ENCODE measurements around the gene BEST2. TPM values are rescaled to one million over a fixed set of nuclear protein-coding genes. Genes with fewer than 3 reads are reported as not detected.
A peak's percentile ranks its signal among the peaks of the same experiment; 100 is the strongest.
"Not testable (repeated sequence)": the region's sequence is repeated elsewhere in the genome, so short reads cannot be mapped to it uniquely, and the experiment has no call there.

The BEST2 gene
- 0.16 TPM for total RNA-seq

DNA sequence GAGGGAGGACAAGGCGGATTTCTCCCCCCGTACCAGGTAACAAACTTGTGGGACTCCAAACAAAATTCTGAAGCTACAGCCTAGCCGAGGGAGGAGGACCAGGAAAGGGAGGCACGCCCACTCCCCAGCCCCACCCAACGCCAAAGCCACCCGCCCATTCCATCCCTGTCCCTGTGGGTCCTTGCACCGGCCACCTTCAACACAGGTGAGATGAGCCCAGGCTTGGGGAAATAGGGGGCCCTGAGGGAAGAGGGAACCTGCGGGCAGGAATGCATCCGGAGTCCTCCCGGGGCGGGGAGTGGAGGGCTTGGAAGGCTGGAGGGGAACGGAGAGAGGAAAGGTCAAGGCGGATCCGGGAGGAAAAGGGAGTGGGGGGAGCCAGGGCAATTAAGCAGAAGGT is at the start of gene BEST2:
Gene BEST2, plus strand, starts transcription at position 157 of the 400 bp plus-strand sequence. CDS start 802 bp downstream, outside the sequence.
- no peak for DNase-seq

DNA sequence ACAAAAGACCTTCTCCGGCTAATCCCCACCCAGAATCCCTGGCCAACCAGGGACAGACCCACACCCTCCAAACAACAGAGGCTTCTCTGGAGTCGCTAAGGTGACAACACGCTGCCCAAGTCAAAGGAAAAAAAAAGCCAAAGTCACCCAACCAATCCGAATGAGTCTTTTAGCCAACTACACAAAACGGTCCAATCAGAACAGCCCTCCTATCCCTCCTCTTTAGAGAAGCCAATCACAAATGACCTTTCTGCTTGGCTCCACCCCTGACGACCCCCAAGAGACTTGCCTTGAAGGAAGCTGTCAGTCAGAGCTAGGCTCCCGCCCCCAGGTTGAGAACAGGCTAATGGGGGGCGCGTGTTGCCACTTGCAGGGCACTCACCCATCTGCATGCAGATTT is 48.5 kb upstream of the BEST2 start:
- no peak for DNase-seq

DNA sequence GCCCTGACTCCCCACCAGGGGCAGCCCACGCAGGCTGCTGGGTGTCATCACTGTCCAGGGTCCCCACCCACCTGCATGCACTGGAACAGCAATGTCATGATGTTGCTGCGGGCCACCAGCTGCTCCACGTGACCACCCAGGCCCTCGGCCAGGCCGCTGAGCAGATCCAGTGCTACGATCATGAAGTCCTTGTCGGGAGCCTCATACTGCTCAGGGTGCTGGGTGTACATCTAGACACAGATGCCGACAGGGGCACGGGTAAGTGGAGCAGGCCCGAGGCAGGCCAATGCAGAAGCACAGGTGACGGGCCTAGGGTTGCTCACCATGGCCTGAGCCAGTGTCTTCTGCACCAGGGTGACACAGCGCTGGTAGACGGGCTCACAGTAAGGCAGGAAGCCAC is 46.4 kb upstream of the BEST2 start:
- DNase-seq = no peak

DNA sequence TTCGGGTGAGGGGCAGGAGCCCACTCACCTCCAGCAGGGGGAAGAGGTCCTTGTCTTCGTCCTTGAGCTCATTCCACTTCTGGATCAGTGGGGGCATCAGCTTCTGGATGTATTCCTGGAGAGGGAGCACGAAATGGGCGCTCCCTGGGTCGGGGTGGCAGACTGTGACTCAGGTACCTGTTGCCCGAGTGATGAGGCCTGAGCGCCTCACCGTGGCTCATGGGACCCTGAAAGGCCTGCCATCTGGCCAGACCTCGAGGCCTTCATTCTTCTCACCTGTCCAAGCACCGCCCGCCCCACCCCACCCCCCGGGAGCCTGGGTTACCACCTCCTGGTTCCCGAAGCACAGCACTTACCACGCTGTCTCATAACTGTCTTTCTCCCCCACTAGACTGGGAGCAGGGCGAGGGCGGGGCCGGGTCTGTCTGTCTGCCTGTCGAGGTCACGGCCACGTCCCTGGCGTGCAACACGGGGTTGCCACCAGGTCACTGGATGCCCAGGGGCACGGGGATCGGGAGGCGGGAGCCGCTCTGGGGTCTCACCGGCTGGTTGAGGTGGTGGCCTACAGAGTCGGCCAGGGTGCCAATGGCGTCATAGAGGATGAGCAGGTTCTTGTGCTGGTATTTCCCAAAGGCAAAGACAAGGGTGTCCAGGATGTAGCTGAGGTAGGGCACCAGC is 45.8 kb upstream of the BEST2 start:
- no peak for DNase-seq

DNA sequence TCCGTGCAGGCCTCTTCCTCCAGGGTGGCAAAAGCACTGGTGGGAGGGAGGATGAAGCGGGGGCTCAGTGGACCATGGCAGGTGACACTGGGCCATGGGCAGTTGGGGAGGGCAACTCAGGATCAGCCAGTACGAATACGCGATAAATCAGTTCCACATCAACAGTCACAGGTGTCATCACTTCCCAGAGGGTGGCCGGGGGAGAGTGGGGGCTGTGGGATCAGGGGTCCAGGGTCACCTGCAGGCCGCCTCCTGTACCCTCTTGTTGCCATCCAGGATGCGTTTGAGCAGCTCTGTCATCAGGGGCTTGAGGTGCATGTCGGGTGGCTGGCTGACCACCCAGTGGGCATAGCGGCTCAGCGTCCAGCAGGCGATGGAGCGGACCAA is 45.3 kb upstream of the BEST2 start:
- no peak for DNase-seq

DNA sequence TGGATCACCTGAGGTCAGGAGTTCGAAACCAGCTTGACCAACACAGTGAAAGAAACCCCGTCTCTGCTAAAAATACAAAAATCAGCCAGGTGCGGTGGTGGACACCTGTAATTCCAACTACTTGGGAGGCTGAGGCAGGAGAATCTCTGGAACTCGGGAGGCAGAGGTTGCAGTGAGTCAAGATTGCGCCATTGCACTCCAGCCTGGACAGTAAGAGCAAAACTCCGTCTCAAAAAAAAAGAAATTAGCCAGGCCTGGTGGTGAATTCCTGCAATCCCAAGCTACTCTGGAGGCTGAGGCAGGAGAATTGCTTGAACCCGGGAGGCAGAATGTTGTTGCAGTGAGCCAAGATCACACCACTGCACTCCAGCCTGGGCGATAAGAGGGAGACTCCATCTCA is 43.0 kb upstream of the BEST2 start:
- DNase-seq = no peak

DNA sequence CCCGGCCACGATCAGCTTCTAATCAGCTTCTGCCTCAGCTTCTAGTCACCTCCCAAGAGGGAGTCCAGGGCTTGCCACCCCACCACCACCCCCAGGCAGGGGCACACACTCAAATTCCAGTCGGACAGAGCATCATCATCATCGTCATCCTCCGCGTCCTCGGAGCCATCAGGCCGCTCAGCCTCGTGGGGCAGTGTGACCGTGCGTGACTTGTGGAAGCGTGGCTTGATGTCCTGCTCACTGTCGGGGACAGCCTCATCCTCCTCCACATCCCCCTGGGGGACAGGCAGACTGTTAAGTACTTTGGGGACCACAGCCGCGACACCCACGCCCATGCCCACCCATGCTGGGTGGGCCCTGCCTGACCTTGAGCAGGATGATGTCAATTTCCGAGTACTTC is 40.4 kb upstream of the BEST2 start:
- no peak for DNase-seq

DNA sequence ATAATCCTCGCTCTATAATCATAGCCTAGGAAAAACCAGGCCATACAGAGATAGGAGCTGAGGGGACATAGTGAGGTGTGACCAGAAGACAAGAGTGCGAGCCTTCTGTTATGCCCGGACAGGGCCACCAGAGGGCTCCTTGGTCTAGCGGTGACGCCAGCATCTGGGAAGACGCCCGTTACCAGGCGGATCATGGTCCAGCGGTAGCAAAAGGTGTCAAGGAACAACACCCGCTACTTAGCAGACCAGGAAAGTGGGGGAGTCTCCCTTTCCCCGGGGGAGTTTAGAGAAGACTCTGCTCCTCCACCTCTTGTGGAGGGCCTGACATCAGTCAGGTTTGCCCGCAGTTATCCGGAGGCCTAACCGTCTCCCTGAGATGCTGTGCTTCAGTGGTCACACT is 39.5 kb upstream of the BEST2 start:
- DNase-seq = not testable (repeated sequence)

DNA sequence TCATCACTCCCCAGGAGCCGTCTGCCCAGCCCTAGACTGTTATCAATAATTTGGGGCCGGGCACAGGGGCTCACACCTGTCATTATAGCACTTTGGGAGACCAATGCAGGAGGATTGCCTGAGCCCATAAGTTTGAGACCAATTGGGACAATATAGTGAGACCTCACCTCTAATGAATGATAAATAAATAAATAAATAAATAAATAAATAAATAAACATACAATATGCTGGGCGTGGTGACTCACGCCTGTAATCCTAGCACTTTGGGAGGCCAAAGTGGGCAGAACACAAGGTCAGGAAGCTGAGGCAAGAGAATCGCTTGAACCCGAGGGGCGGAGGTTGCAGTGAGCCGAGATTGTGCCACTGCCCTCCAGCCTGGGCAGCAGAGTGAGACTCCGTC is 38.3 kb upstream of the BEST2 start:
- DNase-seq = not testable (repeated sequence)

DNA sequence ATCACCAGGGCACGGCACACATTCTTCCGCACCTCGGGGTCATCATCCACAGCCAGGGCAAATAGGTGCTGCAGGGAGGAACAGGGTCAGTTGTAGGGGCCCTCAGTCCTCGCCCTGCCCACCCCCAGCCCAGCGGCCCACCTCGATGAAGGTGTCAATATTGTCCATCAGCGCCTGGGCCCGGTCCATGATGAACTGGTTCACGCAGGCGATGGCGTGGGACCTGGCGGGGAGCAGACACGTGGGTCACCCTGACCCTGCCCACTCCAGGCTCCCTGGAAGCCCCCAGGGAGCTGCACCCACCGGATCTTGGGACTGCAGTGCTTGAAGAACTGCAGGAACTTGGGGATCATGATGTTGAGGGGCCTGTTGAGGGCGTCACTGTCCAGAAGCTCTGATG is 36.5 kb upstream of the BEST2 start:
- DNase-seq = no peak

DNA sequence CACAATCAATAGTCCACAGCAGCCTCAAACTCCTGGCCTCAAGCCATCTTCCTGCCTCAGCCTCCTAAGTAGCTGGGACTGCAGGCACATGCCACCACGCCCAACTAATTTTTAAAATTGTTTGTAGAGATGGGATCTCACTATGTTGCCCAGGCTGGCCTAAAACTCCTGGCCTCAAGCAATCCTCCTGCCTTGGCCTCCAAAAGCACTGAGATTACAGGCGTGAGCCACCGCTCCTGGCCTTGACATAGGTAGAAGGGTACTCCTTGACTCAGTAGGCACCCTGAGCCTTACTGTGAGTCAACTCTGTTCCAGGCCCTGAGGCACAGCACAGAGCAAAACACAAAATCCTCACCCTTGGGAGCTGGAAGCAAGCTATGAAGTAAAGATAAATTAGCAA is 35.7 kb upstream of the BEST2 start:
- no peak for DNase-seq

DNA sequence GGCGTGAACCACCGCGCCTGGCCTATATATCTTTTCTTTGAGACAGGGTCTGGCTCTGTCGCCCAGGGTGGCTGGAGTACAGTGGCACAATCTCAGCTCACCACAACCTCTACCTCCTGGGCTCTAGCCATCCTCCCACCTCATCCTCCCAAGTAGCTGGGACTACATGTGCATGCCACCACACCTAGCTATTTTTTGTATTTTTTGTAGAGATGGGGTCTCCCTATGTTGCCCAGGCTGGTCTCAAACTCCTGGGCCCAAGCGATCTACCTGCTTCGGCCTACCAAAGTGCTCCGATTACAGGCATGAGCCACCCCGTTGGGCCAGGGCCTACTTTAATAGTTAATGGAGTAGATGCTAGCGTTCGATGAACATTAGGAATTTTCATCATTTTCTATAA is 31.3 kb upstream of the BEST2 start:
- no peak for DNase-seq

DNA sequence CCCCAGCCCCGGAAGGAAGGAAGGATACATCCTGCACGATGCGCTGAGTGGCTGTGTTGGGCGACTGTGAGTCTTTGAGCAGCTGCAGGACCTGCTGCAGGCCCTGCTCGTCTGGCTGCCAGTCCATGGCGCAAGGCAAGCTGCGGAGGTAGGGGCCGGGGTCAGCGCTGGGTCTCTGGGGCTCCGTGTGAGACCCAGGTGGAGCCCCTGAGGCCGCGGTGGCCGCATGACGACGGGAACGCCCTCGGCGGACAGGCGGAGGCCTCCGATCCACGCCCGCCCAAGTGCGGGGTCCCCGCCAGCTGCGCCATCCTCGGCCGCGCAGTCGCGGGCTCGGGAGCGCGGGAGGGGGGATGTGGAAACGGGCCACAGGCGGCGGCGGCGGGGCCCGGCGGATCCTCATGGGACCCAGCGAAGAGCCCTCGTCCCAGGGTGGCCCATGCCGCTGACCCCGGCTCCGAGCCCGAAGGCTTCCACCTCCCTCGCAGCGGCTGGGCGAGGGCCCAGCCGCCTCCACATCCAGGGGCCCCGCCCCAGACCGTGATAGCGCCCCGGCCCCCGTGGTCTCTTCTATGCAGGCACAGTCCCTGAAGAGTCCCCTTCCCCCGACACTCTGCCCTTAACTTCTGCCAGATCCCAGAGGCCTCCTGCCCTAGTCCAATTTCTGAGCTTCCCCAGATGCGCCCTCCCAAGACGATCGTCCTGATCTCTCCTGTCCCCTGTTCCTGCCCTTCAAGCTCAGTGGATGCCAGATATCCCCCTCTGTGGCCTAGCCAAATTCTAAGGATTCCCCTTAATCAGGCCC is 30.5 kb upstream of the BEST2 start:
- no peak for DNase-seq

DNA sequence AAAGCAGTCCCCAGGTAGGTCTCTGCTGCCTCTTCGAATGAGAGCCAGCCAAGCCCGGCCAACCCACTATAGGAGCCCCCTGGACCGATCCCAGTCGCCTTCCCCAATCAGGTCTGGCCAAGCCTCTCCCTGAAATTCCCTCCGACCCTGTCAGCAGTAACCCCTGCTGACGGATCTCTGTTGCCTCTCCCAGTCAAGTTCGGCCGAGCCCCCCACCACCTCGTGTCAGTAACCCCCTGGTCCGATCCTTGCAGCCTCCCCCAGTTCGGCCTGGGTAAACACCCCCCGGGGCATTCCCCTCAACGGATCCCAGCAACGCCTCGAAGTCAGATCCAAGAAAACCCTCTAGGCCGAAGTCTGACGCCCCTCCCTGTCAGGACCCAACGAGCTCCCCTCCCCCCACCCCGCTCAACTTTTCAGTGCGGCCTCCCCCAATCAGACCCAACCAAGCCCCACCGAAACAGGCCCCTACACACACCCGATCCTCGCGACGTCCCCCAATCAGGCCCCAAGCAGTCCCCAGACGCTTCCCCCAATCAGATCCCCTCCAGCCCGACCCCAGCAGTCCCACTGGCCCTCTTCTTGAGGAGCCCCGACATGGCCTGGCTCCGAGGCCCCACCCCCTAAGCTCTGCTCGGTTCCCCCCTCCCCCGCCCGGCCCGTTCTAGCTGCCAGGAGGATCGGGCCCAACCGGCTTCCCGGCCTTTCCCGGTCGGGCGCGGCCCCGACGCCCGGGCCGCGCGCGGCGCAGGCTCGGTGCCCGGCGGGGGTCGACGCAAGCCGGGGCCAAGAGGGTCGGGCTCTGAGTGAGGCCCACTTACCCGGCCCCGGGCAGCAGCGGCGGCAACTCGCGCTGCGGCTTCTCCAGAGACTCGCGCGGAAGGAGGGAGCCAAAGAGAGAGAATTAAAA is 29.7 kb upstream of the BEST2 start:
- DNase-seq = peak; percentile 45

DNA sequence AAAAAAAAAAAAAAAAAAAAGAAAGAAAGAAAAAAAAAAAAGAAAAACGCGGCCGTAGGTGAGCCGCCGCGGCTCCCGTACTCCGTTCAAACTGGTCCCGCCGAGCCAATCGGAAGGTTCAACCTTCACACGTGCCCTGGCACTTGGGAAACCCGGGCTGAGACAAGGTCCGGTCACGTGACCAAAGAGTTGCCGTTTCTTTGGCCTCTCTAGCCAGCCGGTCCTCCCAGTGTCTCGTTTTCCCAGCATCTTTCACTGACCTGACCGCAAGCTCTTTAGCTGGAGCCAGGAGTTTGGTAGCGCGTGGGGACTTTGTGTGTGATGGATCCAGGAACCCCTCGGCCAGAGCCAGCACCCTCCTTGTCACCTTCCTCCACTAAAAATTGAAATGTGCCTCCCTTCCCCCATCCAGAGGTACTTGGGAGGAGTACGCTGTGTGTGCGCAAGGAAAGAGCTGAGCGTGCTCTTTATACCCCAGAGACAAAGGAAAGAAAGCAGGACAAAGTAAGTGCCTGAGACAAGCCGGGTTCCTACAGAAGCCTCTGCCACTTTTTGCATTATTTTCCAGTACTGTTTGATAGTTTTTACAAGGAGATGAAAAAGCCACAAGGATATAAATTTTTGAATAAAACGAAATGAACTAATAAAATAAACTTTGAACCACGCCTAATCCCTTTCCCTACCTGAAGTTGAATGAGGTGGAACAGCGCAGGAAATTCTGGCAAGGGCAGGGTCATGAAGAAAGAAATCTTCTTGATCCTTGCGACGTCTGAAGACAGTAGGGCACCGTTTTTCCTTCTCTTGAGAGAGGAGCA is 28.8 kb upstream of the BEST2 start:
- peak; percentile 91 for DNase-seq

DNA sequence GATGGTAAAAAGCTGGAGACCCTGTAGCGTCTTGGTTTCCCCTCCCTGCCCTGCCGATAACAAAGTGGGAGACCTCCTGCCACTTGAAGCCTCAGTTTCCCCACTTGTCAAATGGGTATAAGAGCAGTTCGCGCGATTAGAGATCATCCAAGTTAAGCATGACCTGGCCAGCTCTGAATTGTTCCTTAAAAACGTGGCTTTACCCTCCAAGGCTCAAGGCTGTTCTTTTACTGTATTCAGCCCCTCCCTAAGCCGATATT is 28.3 kb upstream of the BEST2 start:
- DNase-seq = no peak

DNA sequence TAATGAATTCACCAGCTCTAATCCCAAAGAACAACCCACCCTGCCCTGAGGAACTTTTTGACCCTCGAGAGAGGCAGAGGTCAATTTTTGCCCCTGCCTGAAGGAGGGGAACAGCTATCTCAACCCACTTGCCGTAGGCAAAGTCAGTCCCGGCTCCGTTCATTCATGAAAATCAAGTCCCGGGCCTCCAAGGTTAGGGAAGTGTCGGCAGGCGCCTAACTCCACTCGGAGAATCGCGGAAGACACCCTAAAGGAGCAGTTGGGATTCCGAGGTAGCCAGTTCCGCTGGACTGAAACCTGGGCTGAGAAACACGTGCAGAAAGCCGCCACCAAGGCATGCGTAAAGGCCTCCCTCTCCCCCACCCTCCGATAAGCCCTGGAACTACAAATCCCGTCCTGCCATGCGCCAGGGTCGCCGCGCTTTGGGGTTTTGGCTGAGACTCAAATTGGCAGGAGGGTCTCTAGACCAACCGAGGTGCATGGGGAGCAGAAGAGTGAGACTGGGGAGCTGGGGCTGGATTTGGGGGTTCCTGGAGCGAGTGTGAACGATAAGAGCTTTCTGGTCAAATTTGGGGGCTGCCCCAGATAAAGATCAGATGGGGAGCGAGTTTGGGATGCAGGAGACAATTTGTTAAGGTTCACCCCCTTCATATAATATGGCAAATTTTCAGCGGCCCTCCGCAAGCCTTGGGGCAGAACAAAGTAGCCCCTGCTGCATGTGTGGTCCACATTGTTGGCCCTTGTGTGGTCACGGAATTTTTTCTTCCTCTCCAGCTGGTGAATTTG is 27.8 kb upstream of the BEST2 start, which contains the start of gene TNPO2:
Gene TNPO2, minus strand, starts transcription at position 292 of the 786 bp plus-strand sequence. CDS start 2,955 bp downstream, outside the sequence.
- peak; percentile 30 for DNase-seq

DNA sequence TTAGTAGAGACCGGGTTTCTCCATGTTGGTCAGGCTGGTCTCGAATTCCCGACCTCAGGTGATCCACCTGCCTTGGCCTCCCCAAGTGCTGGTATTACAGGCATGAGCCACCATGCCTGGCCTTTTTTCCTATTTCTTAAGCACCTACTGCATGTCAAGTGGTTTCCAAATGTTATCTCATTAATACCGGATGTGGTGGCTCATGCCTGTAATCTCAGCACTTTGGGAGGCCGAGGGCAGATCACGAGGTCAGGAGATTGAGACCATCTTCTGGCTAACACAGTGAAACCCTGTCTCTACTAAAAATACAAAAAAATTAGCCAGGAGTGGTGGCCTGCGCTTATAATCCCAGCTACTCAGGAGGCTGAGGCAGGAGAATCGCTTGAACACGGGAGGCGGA is 26.0 kb upstream of the BEST2 start:
- not testable (repeated sequence) for DNase-seq

DNA sequence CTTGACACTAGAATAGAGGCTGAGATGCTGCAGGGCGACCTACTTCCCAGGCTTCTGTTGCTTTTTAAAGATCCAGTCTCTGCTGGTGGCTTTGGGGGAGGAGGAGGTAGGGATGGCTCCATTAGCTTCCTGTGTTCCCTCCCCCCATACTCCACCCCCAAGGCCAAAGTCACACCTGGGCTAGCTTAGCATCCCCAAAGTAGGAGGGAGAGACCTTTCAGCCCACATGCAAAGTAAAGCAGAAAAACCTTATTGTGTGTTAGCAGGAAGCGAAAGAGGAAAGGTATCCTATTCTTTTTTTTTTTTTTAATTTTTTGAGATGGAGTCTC is 24.6 kb upstream of the BEST2 start:
- no peak for DNase-seq

DNA sequence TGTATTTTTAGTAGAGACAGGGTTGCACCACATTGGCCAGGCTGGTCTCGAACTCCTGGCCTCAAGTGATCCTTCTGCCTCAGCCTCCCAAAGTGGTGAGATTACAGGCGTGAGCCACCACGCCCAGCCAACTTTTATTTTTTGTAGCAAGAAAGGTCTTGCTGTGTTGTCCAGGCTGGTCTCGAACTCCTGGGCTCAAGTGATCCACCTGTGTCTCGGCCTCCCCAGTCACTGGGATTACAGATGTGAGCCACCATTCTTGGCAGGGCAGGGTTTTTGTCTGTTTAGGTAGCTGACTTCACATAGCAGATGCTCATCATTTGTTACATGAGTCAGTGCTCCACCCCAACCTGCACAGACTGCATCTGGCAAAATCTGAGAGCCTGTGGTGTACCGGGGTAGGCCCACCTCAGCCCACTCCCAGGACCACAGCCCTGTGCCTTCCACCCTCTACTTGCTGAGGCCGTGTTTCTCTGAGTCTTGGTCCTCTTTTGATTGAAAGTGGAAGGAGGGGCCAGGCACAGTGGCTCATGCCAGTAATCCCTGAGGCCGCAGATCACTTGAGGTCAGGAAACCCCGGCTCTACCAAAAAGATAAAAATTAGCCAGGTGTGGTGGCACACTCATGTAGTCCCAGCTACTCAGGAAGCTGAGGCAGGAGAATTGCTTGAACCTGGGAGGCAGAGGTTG is 23.7 kb upstream of the BEST2 start:
- DNase-seq = no peak

DNA sequence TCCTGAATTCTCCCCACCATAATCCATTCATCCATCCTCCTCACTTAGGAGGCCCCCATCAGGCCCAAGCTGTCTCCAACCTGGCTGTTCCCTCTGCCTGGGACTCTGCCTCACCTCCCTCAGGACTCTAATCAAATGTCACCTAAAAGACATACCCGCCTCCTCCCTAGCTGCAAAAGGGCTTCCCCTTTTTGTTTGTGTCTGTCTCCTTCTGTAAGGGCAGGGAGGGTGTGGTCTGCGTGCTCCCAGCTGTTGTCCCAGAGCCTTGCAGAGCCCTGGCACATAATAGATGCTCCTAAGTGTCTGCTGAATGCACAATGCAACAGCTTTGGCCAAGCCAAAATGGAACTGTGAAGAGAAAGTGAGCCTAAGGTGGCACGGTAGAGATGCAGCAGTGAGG is 21.5 kb upstream of the BEST2 start:
- no peak for DNase-seq
